ENCODE measurements around the gene PSTPIP1. TPM values are rescaled to one million over a fixed set of nuclear protein-coding genes. Genes with fewer than 3 reads are reported as not detected.

PSTPIP1 gene
- total and polyA plus RNA-seq, 10 of the 15 experiments (the other 5 are each of a cell fraction or from before 2014, with no cell fraction given): 0.50 to 29.3 (median 14.5) TPM

GRCh38 chr15:77046704-77047412 is 51.9 kb downstream of the PSTPIP1 start:
- Histone ChIP-seq H3K27ac (ENCODE audit: control insufficient read depth, insufficient read depth) (no peak overlapping the region), H3K9me3 (replicated peaks; ENCODE audit: control insufficient read depth, insufficient read depth, low read length) (no peaks in the 10 kb centered on the region), H3K4me3 (no peak overlapping the region), H3K4me2 (ENCODE audit: control insufficient read depth, insufficient read depth) (no peak overlapping the region), H3K27me3 (replicated peaks in 1 of 2; ENCODE audit: control insufficient read depth in 2 of 2, insufficient read depth in 2 of 2, low read length in 1 of 2) (no peaks in the 10 kb centered on the region), H3K79me2 (ENCODE audit: control insufficient read depth, insufficient read depth, low read length) (no peaks in the 10 kb centered on the region), H2AFZ (ENCODE audit: control insufficient read depth, low read depth, low read length) (no peak overlapping the region), H3K9ac (ENCODE audit: control insufficient read depth, insufficient read depth, low read length) (no peak overlapping the region), H3K4me1 (ENCODE audit: control insufficient read depth, insufficient read depth, low read length) (no peaks in the 10 kb centered on the region), H3K36me3 (ENCODE audit: control insufficient read depth in 2 of 2, insufficient read depth in 2 of 2, low read length in 1 of 2) (peaks cover 0 to 6% of the 10 kb centered on the region in 2 experiments; a peak in 1 of 4 replicates), H4K20me1 (ENCODE audit: control insufficient read depth, insufficient read depth) (no peaks in the 10 kb centered on the region)
- TF ChIP-seq EP300 (IDR thresholded peaks at IDR 0.05; ENCODE audit: borderline replicate concordance in 1 of 2, control insufficient read depth in 1 of 2, low read depth in 2 of 2, low read length in 2 of 2) (no peak), TCF12 (IDR thresholded peaks at IDR 0.05; ENCODE audit: low read depth, low read length) (no peak), CHD2 (IDR thresholded peaks at IDR 0.05; ENCODE audit: borderline replicate concordance, low read depth, low read length) (no peak), TBL1XR1 (IDR thresholded peaks at IDR 0.05; ENCODE audit: low read depth, low read length) (no peak), RBBP5 (conservative IDR thresholded peaks at IDR 0.05) (no peak), ASH2L (IDR thresholded peaks at IDR 0.05; ENCODE audit: borderline replicate concordance, low read depth) (no peak), ZBTB11 (CRISPR knock-in tag; IDR thresholded peaks at IDR 0.05) (no peak), E2F4 (IDR thresholded peaks at IDR 0.05; ENCODE audit: low read depth, low read length) (no peak), CREB1 (IDR thresholded peaks at IDR 0.05; ENCODE audit: low read depth) (no peak)
- TF ChIP-seq, protein P1, sequence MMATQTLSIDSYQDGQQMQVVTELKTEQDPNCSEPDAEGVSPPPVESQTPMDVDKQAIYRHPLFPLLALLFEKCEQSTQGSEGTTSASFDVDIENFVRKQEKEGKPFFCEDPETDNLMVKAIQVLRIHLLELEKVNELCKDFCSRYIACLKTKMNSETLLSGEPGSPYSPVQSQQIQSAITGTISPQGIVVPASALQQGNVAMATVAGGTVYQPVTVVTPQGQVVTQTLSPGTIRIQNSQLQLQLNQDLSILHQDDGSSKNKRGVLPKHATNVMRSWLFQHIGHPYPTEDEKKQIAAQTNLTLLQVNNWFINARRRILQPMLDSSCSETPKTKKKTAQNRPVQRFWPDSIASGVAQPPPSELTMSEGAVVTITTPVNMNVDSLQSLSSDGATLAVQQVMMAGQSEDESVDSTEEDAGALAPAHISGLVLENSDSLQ (IDR thresholded peaks at IDR 0.05): no peak
- TF ChIP-seq, protein P2, sequence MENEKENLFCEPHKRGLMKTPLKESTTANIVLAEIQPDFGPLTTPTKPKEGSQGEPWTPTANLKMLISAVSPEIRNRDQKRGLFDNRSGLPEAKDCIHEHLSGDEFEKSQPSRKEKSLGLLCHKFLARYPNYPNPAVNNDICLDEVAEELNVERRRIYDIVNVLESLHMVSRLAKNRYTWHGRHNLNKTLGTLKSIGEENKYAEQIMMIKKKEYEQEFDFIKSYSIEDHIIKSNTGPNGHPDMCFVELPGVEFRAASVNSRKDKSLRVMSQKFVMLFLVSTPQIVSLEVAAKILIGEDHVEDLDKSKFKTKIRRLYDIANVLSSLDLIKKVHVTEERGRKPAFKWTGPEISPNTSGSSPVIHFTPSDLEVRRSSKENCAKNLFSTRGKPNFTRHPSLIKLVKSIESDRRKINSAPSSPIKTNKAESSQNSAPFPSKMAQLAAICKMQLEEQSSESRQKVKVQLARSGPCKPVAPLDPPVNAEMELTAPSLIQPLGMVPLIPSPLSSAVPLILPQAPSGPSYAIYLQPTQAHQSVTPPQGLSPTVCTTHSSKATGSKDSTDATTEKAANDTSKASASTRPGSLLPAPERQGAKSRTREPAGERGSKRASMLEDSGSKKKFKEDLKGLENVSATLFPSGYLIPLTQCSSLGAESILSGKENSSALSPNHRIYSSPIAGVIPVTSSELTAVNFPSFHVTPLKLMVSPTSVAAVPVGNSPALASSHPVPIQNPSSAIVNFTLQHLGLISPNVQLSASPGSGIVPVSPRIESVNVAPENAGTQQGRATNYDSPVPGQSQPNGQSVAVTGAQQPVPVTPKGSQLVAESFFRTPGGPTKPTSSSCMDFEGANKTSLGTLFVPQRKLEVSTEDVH (IDR thresholded peaks at IDR 0.05; ENCODE audit: low read depth, partially characterized antibody): no peak
- no peak for DNase-seq (ENCODE audit: low read depth, low spot score)
- no peak for FAIRE-seq
- no TSS peak for BruUV-seq (replicated peaks)
- ATAC-seq: no peak
- SMC1A ChIA-PET (ENCODE audit: uncharacterized antibody, unreplicated experiment): interaction anchor here (0.9 to 3.0 kb wide), 4 partner anchors 9 to 105 kb away, joined by 3 to 10 read pairs (median 5); no protein-coding TSS in a partner anchor
- intact Hi-C loops (cut with micrococcal nuclease; ENCODE audit: unreplicated experiment): no loop called here
- POLR2A ChIA-PET: no interaction called here
- CTCF ChIA-PET: interaction anchor here (0.9 to 1.7 kb wide), 3 partner anchors 12 to 74 kb away, joined by 3 to 4 read pairs (median 4); no protein-coding TSS in a partner anchor
- 82% methylated on average over 7 of the region's 7 CpGs for WGBS (ENCODE audit: insufficient coverage, insufficient replicate concordance, low lambda C conversion rate, missing lambda C conversion rate)
- RAD21 ChIA-PET (ENCODE audit: unreplicated experiment): interaction anchor here (0.6 to 0.8 kb wide), 2 partner anchors 22 to 73 kb away, joined by 3 read pairs; no protein-coding TSS in a partner anchor
- in situ Hi-C loops (cut with MboI): no loop called here
